Measurements from ENCODE around the gene FNBP1. TPM values are rescaled to one million over a fixed set of nuclear protein-coding genes. Genes with fewer than 3 reads are reported as not detected.

The FNBP1 gene
- total RNA-seq, 1 experiment from 2014 or later: 36.5 TPM

GRCh38 chr9:129932303-129933151 lies 110.5 kb downstream of the FNBP1 start:
- Histone ChIP-seq H3K9ac (ENCODE audit: extremely low read depth, insufficient read length, low read length) (no peak overlapping the region), H3K56ac (ENCODE audit: insufficient read length, low read depth, low read length) (no peak overlapping the region), H3K18ac (ENCODE audit: insufficient read length, low read depth, low read length) (no peak overlapping the region), H4K5ac (ENCODE audit: insufficient read length, low read depth, low read length) (no peak overlapping the region), H3K23ac (ENCODE audit: insufficient read length, low read depth, low read length) (no peak overlapping the region), H3K9me3 (ENCODE audit: control insufficient read depth, low read depth, low read length) (no peaks in the 10 kb centered on the region), H4K20me1 (ENCODE audit: control insufficient read depth, insufficient read depth, insufficient read length) (no peaks in the 10 kb centered on the region), H2BK12ac (ENCODE audit: insufficient read length, low read depth, low read length) (no peak overlapping the region), H3K79me2 (ENCODE audit: insufficient read depth, low read length) (no peaks in the 10 kb centered on the region), H3K27ac (ENCODE audit: insufficient read length, low read depth, low read length) (no peak overlapping the region), H3K27me3 (ENCODE audit: insufficient read depth, low read length) (no peaks in the 10 kb centered on the region), H3K4me2 (ENCODE audit: insufficient read depth, insufficient read length, low read length) (no peak overlapping the region), H3K4ac (ENCODE audit: low read depth, low read length) (no peak overlapping the region), H3T11ph (ENCODE audit: low read length) (no peak overlapping the region), H3K14ac (ENCODE audit: insufficient read depth, low read length) (no peak overlapping the region), H3K79me1 (ENCODE audit: insufficient read depth, low read depth, low read length, poor library complexity, severe bottlenecking) (no peaks in the 10 kb centered on the region), H2BK5ac (ENCODE audit: insufficient read length, low read length) (no peak overlapping the region), H4K8ac (replicated peaks; ENCODE audit: insufficient read length, low read depth, low read length) (no peak overlapping the region), H2BK120ac (ENCODE audit: low read depth, low read length, poor library complexity, severe bottlenecking) (no peak overlapping the region), H3K23me2 (ENCODE audit: insufficient read length, low read depth, low read length, poor library complexity, severe bottlenecking) (no peaks in the 10 kb centered on the region), H2AK5ac (ENCODE audit: insufficient read length, low read length) (no peak overlapping the region), H2AFZ (ENCODE audit: low read length) (no peak overlapping the region), H4K91ac (ENCODE audit: insufficient read length, low read depth, low read length) (no peak overlapping the region), H2BK15ac (ENCODE audit: low read depth, low read length) (no peak overlapping the region), H2BK20ac (ENCODE audit: low read depth, low read length, poor library complexity, severe bottlenecking) (no peak overlapping the region), H3K4me1 (ENCODE audit: insufficient read depth, low read length) (no peaks in the 10 kb centered on the region; the same call in 1 of the 2 replicates)
- H3K9me3 Mint-ChIP-seq: no peaks in the 10 kb centered on the region
- no peak overlapping the region for H3K4me3 Mint-ChIP-seq
- H3K36me3 Mint-ChIP-seq (ENCODE audit: insufficient read depth in 1 of 3, low read depth in 3 of 3): peaks cover 2 to 4% (median 3%) of the 10 kb centered on the region in 3 experiments; a peak in 5 of 7 replicates
- no CpG with 5 or more reads among the region's 8 CpGs for WGBS (ENCODE audit: extremely low coverage, insufficient read length, low lambda C conversion rate)
- DNase-seq: no peak
- H3K27me3 Mint-ChIP-seq (ENCODE audit: low read depth): no peaks in the 10 kb centered on the region
- H3K4me1 Mint-ChIP-seq: peaks cover 22 to 23% of the 10 kb centered on the region in 2 experiments
- H3K27ac Mint-ChIP-seq: peak overlapping the region; percentile 28 to 62 (median 35); a peak in 4 of 7 replicates
- TF ChIP-seq CTCF (conservative IDR thresholded peaks at IDR 0.05): no peak
